PFSK-1 (cell line): ENCODE results near the gene RSPO4.

Source experiments
- FOXP2 ChIP-seq: optimal IDR thresholded peaks from 2 replicates; pipeline ENCODE3; 2011; ENCODE audit warnings: borderline replicate concordance, control low read depth, inconsistent platforms; ENCODE audit not compliant: insufficient read depth; ENCODE audit errors: extremely low read length, extremely low read depth
- POLR2AphosphoS5 ChIP-seq: IDR thresholded peaks from 2 replicates; pipeline ENCODE4 v1.6.1; 2012; ENCODE audit warnings: low read depth, mild to moderate bottlenecking, control low read depth, low read length, moderate library complexity
- SIN3A ChIP-seq: IDR thresholded peaks from 2 replicates; pipeline ENCODE4 v1.6.1; 2012; ENCODE audit warnings: mild to moderate bottlenecking, low read length, moderate library complexity, borderline replicate concordance; ENCODE audit not compliant: insufficient read depth
- TAF1 ChIP-seq: IDR thresholded peaks from 2 replicates; pipeline ENCODE4 v1.6.1; 2012; ENCODE audit warnings: low read length, control low read depth, borderline replicate concordance; ENCODE audit not compliant: insufficient read depth
- TF ChIP-seq, protein P1 (sequence below), 2 experiments: IDR thresholded peaks; 2 replicates each; pipeline versions ENCODE4 v1.6.1 to v1.8.0; 2011 to 2012; ENCODE audit warnings: low read depth in 2 of 2, low read length in 2 of 2, control low read depth in 1 of 2, inconsistent platforms in 1 of 2, mild to moderate bottlenecking in 1 of 2, moderate library complexity in 1 of 2; ENCODE audit not compliant: insufficient read depth in 1 of 2

RSPO4 gene

GRCh38 chr20:934186-934840, 67.8 kb downstream of the RSPO4 start:
- TF ChIP-seq POLR2AphosphoS5 (no peak), TAF1 (no peak), FOXP2 (no peak), SIN3A (no peak)
- TF ChIP-seq, protein P1, sequence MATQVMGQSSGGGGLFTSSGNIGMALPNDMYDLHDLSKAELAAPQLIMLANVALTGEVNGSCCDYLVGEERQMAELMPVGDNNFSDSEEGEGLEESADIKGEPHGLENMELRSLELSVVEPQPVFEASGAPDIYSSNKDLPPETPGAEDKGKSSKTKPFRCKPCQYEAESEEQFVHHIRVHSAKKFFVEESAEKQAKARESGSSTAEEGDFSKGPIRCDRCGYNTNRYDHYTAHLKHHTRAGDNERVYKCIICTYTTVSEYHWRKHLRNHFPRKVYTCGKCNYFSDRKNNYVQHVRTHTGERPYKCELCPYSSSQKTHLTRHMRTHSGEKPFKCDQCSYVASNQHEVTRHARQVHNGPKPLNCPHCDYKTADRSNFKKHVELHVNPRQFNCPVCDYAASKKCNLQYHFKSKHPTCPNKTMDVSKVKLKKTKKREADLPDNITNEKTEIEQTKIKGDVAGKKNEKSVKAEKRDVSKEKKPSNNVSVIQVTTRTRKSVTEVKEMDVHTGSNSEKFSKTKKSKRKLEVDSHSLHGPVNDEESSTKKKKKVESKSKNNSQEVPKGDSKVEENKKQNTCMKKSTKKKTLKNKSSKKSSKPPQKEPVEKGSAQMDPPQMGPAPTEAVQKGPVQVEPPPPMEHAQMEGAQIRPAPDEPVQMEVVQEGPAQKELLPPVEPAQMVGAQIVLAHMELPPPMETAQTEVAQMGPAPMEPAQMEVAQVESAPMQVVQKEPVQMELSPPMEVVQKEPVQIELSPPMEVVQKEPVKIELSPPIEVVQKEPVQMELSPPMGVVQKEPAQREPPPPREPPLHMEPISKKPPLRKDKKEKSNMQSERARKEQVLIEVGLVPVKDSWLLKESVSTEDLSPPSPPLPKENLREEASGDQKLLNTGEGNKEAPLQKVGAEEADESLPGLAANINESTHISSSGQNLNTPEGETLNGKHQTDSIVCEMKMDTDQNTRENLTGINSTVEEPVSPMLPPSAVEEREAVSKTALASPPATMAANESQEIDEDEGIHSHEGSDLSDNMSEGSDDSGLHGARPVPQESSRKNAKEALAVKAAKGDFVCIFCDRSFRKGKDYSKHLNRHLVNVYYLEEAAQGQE (IDR thresholded peaks at IDR 0.05; ENCODE audit: insufficient read depth in 1 of 2, low read depth in 2 of 2, low read length in 2 of 2): no peak

DNA sequence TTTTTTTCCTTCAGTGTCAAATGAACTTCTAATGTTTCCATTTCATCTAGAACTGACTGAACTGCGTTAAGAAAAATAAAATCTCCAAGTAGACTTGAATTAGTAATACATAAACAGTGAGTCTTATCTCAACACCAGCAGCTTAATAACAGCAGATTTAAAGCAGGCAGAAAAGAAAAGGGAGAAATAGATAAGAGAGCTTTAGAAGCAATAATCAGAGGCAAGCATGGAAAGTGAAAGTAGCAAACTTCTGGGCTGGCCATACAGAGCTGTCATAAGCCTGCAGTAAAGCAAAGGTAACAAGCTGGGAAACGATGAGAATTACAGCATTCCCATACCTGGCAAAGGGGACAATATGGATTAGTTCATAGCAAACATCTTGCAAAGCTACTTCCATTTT, 69.1 kb downstream of the RSPO4 start:
- TF ChIP-seq, protein P1 (IDR thresholded peaks at IDR 0.05; ENCODE audit: insufficient read depth in 1 of 2, low read depth in 2 of 2, low read length in 2 of 2): no peak
- TF ChIP-seq FOXP2 (no peak), POLR2AphosphoS5 (no peak), TAF1 (no peak)

DNA sequence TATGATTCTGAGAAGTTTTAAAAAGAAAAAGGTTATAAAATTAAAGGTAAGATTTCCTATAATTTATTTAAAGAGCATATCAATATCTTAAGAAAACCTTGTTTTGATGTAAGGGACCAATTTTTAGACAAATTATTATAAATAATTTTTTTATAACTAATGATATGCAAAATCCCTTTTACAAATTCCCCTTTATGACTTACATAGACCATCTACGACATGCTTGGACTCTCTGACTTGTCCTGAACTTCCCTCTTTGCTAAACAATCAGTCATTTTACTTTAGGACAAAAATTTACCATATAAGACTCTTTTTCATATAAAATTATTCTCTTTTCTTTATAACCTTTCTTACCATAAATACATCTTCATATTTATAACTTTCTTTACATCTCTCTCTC, 70.7 kb downstream of the RSPO4 start:
- TF ChIP-seq SIN3A (no peak), TAF1 (no peak), POLR2AphosphoS5 (no peak)
- TF ChIP-seq, protein P1 (IDR thresholded peaks at IDR 0.05; ENCODE audit: insufficient read depth in 1 of 2, low read depth in 2 of 2, low read length in 2 of 2): no peak

DNA sequence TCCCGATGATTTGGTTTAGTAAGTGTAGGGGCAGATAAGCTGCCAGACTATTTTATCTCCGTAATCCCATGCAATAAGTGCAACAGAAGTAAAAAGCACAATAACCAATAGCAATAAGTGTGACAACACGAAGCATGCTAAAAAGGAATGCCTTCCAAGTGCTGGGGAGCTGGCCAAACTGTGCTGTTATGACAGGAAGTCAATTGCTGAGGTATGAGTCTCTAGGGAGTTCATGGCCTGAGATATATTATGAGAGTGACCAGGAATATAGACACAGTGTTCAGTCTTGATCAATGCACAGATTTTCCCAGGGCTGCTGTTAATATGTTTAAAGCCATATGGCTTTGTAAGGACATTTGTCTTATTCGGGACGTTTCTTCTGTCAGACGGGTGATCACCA, 75.4 kb downstream of the RSPO4 start:
- TF ChIP-seq TAF1 (no peak), FOXP2 (no peak), SIN3A (no peak), POLR2AphosphoS5 (no peak)
- TF ChIP-seq, protein P1 (IDR thresholded peaks at IDR 0.05; ENCODE audit: insufficient read depth in 1 of 2, low read depth in 2 of 2, low read length in 2 of 2): no peak

GRCh38 chr20:925516-925915, 76.6 kb downstream of the RSPO4 start:
- TF ChIP-seq, protein P1 (IDR thresholded peaks at IDR 0.05; ENCODE audit: insufficient read depth in 1 of 2, low read depth in 2 of 2, low read length in 2 of 2): no peak
- TF ChIP-seq SIN3A (no peak), POLR2AphosphoS5 (no peak)
